K562 (cell line): ENCODE measurements around the gene SH3BP5L. TPM values are rescaled to one million over a fixed set of nuclear protein-coding genes. Genes with fewer than 3 reads are reported as not detected.

Experiments
- C11orf30 ChIP-seq: fragments of 450-650 bp; IDR thresholded peaks from 2 replicates; pipeline ENCODE4 v1.6.1; 2016; ENCODE audit warnings: low read depth, mild to moderate bottlenecking
- CAMTA2 ChIP-seq: fragments of 250-450 bp; sonication (Bioruptor Pico); conservative IDR thresholded peaks from 2 replicates; pipeline ENCODE4 v1.5.1; 2022
- CXXC5 ChIP-seq: fragments of 250-450 bp; sonication (Bioruptor Pico); IDR thresholded peaks from 2 replicates; pipeline ENCODE4 v1.8.0; 2022; ENCODE audit warnings: inconsistent platforms, mild to moderate bottlenecking, moderate library complexity
- ELK3 ChIP-seq: fragments of 450-650 bp; formaldehyde crosslinking; IDR thresholded peaks from 2 replicates; pipeline ENCODE4 v1.4.0; 2020; ENCODE audit warnings: mild to moderate bottlenecking
- KDM1A ChIP-seq, 2 experiments: fragments of 450-650 bp; IDR thresholded peaks; 2 replicates each; pipeline ENCODE4 v1.6.1; 2016; ENCODE audit warnings: mild to moderate bottlenecking in 2 of 2
- MITF ChIP-seq: IDR thresholded peaks from 2 replicates; pipeline ENCODE4 v1.6.1; 2014; ENCODE audit warnings: antibody characterized with exemption
- NFIX ChIP-seq: fragments of 250-450 bp; sonication (Bioruptor Pico); IDR thresholded peaks from 2 replicates; pipeline ENCODE4 v1.4.0; 2020; ENCODE audit warnings: low read depth, mild to moderate bottlenecking, moderate library complexity
- POLR2H ChIP-seq: IDR thresholded peaks from 2 replicates; pipeline ENCODE4 v1.6.1; 2016; ENCODE audit warnings: missing genetic modification characterization, low read depth, mild to moderate bottlenecking, control low read depth, missing compliant biosample characterization, moderate library complexity
- PTRF ChIP-seq: fragments of 450-650 bp; IDR thresholded peaks from 2 replicates; pipeline ENCODE4 v1.6.1; 2016; ENCODE audit warnings: mild to moderate bottlenecking, missing genetic modification characterization, missing compliant biosample characterization
- TAF1 ChIP-seq: IDR thresholded peaks from 2 replicates; pipeline ENCODE4 v1.6.1; 2011; ENCODE audit warnings: mild to moderate bottlenecking, low read length, moderate library complexity; ENCODE audit not compliant: insufficient read depth, control insufficient read depth, severe bottlenecking; ENCODE audit errors: extremely low read depth
- THRB ChIP-seq: fragments of 450-650 bp; formaldehyde crosslinking; conservative IDR thresholded peaks from 2 replicates; pipeline ENCODE4 v1.4.0; 2022; ENCODE audit warnings: mild to moderate bottlenecking, missing genetic modification characterization
- TRIM24 ChIP-seq, 2 experiments: fragments of 450-650 bp; IDR thresholded peaks; 2 replicates each; pipeline ENCODE4 v1.6.1; 2016
- USF2 ChIP-seq: sonication (generic); formaldehyde crosslinking; IDR thresholded peaks from 2 replicates; pipeline ENCODE4 v1.5.0; 2020; ENCODE audit warnings: missing genetic modification reagents
- ZNF77 ChIP-seq: fragments of 250-450 bp; sonication (Bioruptor Pico); IDR thresholded peaks from 2 replicates; pipeline ENCODE4 v1.5.0; 2020
- ZSCAN29 ChIP-seq: fragments of 450-650 bp; IDR thresholded peaks from 2 replicates; pipeline ENCODE4 v1.6.1; 2017
- polyA plus RNA-seq, 8 experiments: library from polyadenylated mRNA; depleted of rRNA in 4 of 8; stranded (reverse) in 5 of 8; unstranded in 3 of 8; fragments of >200 nt; fragmentation: Nextera tagmentation in 2 of 8; fragmentation: Illumina TruSeq in 1 of 8; extraction: Ambion mirVana in 2 of 8; extraction: Trizol in 1 of 8; gene quantifications; 2 replicates each; pipeline versions ENCODE4 v1.2.1 to v1.2.3, GENCODE V29; 2011 to 2014; ENCODE audit warnings: inconsistent platforms in 1 of 8, missing spikeins in 1 of 8
- total RNA-seq, 7 experiments: library from RNA; depleted of rRNA in 6 of 7; stranded (reverse); fragments of >200 nt in 6 of 7; fragmentation: Illumina TruSeq in 2 of 7; extraction: Trizol in 2 of 7; gene quantifications; 2 replicates each; pipeline versions ENCODE4 v1.2.1 to v1.2.3, GENCODE V29; 2011 to 2021; ENCODE audit warnings: low replicate concordance in 1 of 7
- TF ChIP-seq, protein P1 (sequence below): sonication (generic); formaldehyde crosslinking; IDR thresholded peaks from 2 replicates; pipeline ENCODE4 v1.8.1; 2023; ENCODE audit warnings: mild to moderate bottlenecking, missing genetic modification reagents
- TF ChIP-seq, protein P2 (sequence below): fragments of 250-450 bp; sonication (Bioruptor Pico); IDR thresholded peaks from 2 replicates; pipeline ENCODE4 v1.5.0; 2021; ENCODE audit warnings: mild to moderate bottlenecking, moderate library complexity

SH3BP5L gene
- total and polyA plus RNA-seq, 9 of the 15 experiments (the other 6 are each of a cell fraction or from before 2014, with no cell fraction given): 1.9 to 26.5 (median 15.8) TPM

- TF ChIP-seq ZSCAN29 (no peak), CXXC5 (CRISPR knock-in tag) (peak; percentile 72; the same call in 1 of the 2 replicates), MITF (no peak), NFIX (CRISPR knock-in tag) (no peak), C11orf30 (no peak), USF2 (CRISPR knock-in tag) (no peak), TAF1 (no peak), ELK3 (CRISPR knock-in tag) (no peak), THRB (CRISPR knock-in tag) (no peak), PTRF (tag) (no peak), CAMTA2 (CRISPR knock-in tag) (no peak), POLR2H (tag) (no peak), ZNF77 (CRISPR knock-in tag) (no peak), TRIM24 (IDR thresholded peaks at IDR 0.05) (no peak), KDM1A (IDR thresholded peaks at IDR 0.05) (no peak)
- TF ChIP-seq, protein P1, sequence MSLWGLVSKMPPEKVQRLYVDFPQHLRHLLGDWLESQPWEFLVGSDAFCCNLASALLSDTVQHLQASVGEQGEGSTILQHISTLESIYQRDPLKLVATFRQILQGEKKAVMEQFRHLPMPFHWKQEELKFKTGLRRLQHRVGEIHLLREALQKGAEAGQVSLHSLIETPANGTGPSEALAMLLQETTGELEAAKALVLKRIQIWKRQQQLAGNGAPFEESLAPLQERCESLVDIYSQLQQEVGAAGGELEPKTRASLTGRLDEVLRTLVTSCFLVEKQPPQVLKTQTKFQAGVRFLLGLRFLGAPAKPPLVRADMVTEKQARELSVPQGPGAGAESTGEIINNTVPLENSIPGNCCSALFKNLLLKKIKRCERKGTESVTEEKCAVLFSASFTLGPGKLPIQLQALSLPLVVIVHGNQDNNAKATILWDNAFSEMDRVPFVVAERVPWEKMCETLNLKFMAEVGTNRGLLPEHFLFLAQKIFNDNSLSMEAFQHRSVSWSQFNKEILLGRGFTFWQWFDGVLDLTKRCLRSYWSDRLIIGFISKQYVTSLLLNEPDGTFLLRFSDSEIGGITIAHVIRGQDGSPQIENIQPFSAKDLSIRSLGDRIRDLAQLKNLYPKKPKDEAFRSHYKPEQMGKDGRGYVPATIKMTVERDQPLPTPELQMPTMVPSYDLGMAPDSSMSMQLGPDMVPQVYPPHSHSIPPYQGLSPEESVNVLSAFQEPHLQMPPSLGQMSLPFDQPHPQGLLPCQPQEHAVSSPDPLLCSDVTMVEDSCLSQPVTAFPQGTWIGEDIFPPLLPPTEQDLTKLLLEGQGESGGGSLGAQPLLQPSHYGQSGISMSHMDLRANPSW (CRISPR knock-in tag): no peak
- TF ChIP-seq, protein P2, sequence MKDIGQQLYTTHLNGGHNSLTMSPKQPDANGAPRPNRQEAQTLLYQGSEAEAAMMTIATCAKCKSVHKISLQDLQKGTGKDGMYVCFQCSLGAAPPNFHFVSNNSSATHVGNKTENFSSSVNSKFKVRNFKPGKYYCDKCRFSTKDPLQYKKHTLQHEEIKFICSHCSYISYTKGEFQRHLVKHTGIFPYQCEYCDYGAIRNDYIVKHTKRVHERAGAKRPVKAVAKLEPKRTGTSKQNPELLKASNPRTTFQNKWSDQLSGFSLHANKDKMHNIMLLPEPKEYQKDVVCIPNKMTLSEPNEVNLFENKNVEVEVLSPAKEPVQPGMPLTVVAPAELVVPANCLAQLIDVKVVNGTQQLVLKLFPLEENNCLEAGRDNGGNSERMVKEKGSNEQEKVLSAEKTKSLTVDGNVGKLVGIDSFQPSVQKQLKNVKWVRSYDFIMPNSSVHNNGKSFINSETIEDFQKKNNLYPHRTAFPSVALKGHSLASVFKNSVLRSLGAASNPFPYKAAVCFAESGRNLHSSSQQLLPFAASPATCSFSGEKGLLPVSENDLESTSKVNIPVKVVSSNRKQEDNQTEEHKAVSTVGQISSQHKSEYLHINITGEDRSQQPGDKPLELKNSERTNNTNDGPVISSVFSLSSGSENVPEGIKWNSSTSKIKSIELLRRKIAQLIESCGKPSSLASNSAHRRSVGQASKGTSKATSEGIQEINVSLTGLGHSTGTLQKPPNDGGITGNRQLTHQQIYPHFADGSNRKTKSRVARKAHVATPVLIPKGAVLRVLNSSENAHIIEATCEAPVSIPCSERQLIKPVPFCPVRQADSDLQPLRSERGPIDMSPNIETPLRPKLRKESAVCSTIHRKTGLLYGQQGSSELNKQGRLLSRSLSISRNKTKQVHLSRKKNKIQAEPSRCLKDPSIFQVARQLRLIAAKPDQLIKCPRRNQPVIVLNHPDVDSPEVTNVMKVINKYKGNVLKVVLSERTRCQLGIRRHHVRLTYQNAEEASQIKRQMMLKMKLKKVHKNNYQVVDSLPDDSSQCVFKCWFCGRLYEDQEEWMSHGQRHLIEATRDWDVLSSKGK (CRISPR knock-in tag): no peak
These were observed 47.2 kb upstream of the SH3BP5L start (continued) for GRCh38 chr1:248872752-248873408.
